Mucosa of descending colon (tissue), 3 donors: ENCODE data around the gene PHF19. TPM values are rescaled to one million over a fixed set of nuclear protein-coding genes. Genes with fewer than 3 reads are reported as not detected.

Source experiments
- ATAC-seq: fragments of 200-7000 bp; cut with Tn5 transposase; one replicate; pipeline ENCODE4 v1.9.1; 2020; ENCODE audit warnings: mild to moderate bottlenecking, moderate library complexity
- DNase-seq, 3 donors: peaks; one replicate each; pipeline ENCODE4 v3.0.0-alpha.2; 2020
- H3K36me3 ChIP-seq: fragments of 200-600 bp; one replicate; pipeline ENCODE4 v1.8.0; 2021; ENCODE audit warnings: low read depth, mild to moderate bottlenecking
- H3K4me1 ChIP-seq: fragments of 200-600 bp; one replicate; pipeline ENCODE4 v1.8.0; 2021; ENCODE audit warnings: low read depth, mild to moderate bottlenecking
- H3K4me3 ChIP-seq: fragments of 200-600 bp; one replicate; pipeline ENCODE4 v1.8.0; 2021; ENCODE audit warnings: mild to moderate bottlenecking
- H3K9me3 ChIP-seq: fragments of 200-600 bp; one replicate; pipeline ENCODE4 v1.8.0; 2021; ENCODE audit warnings: mild to moderate bottlenecking
- CTCF ChIP-seq: fragments of 200-600 bp; IDR thresholded peaks from one replicate; pipeline ENCODE4 v1.8.0; 2022; ENCODE audit warnings: antibody characterized with exemption, mild to moderate bottlenecking
- intact Hi-C, 2 donors: fragments of 100-400 bp; cut with DNase I in 1 of 2; cut with micrococcal nuclease in 1 of 2; formaldehyde crosslinking; loops; one replicate each; pipeline versions ENCODE4 v1.11.0 to v1.11.1; 2022; cut with DNase I, micrococcal nuclease
- total RNA-seq, 3 donors: library from RNA; stranded (reverse); fragmentation: NEBNext Ultra II Directional in 2 of 3; extraction: Animal tissue kit (Norgen Biotek cat#: 25700) in 2 of 3; gene quantifications; one replicate each; pipeline versions ENCODE4 v1.2.1 to v1.2.4, GENCODE V29; 2021 to 2023
- donor health status: DM: no; HTN: no; CAD: no; lungs with moderate emphysema.
- donor health status: DM: no; HTN: no; CAD: no.
- donor health status: DM: no; HTN: yes; CAD: no.

Gene PHF19
- total RNA-seq, 3 donors from 2014 or later = 9.8 to 33.6 (median 26.6) TPM

GRCh38 chr9:120895951-120896350 lies 19.0 kb upstream of the PHF19 start:
- H3K4me3 ChIP-seq = no peak overlapping the region
- DNase-seq (no peak), ATAC-seq (no peak)
- no peaks in the 10 kb centered on the region for H3K9me3 ChIP-seq
- H3K4me1 ChIP-seq = peaks cover 8% of the 10 kb centered on the region
- intact Hi-C loops = no loop called here
- TF ChIP-seq CTCF = no peak
- H3K36me3 ChIP-seq = no peaks in the 10 kb centered on the region

GRCh38 chr9:120894321-120895148 lies 17.5 kb upstream of the PHF19 start:
- ATAC-seq = peak; percentile 28
- no peak for DNase-seq
- TF ChIP-seq CTCF = no peak
- Histone ChIP-seq H3K9me3 (no peaks in the 10 kb centered on the region), H3K4me1 (peaks cover 14% of the 10 kb centered on the region), H3K4me3 (no peak overlapping the region), H3K36me3 (no peaks in the 10 kb centered on the region)
- intact Hi-C loops = no loop called here

- no peaks in the 10 kb centered on the region for H3K36me3 ChIP-seq
- DNase-seq (no peak), ATAC-seq (no peak)
- H3K4me1 ChIP-seq = peaks cover 14% of the 10 kb centered on the region
- TF ChIP-seq CTCF = no peak
- intact Hi-C loops = no loop called here
- no peaks in the 10 kb centered on the region for H3K9me3 ChIP-seq
- H3K4me3 ChIP-seq = no peak overlapping the region
These were observed 16.8 kb upstream of the PHF19 start for GRCh38 chr9:120893611-120894307.

- intact Hi-C loops = no loop called here
- H3K4me1 ChIP-seq = peaks cover 14% of the 10 kb centered on the region
- peak; percentile 72 for ATAC-seq
These were observed 16.0 kb upstream of the PHF19 start for GRCh38 chr9:120892748-120893610.

More at GRCh38 chr9:120892748-120893610, 16.0 kb upstream of the PHF19 start:
- H3K4me3 ChIP-seq = no peak overlapping the region
- H3K36me3 ChIP-seq = no peaks in the 10 kb centered on the region
- TF ChIP-seq CTCF = no peak
- peak in 1 of 3 donors; percentile 54 for DNase-seq
- no peaks in the 10 kb centered on the region for H3K9me3 ChIP-seq
